GM12878 (cell line): ENCODE results near the gene ZBTB3. TPM values are rescaled to one million over a fixed set of nuclear protein-coding genes. Genes with fewer than 3 reads are reported as not detected.
A peak's percentile ranks its signal among the peaks of the same experiment; 100 is the strongest.

Experiments
- ASH2L ChIP-seq: fragments of 300-600, 200-600 bp; sonication (generic); IDR thresholded peaks from 2 replicates; pipeline ENCODE4 v1.6.1; 2017; ENCODE audit warnings: low read depth, mild to moderate bottlenecking, borderline replicate concordance
- BACH1 ChIP-seq: fragments of 450-650 bp; IDR thresholded peaks from 2 replicates; pipeline ENCODE4 v1.6.1; 2017; ENCODE audit warnings: mild to moderate bottlenecking, borderline replicate concordance
- E2F8 ChIP-seq: fragments of 450-650 bp; IDR thresholded peaks from 2 replicates; pipeline ENCODE4 v1.6.1; 2018; ENCODE audit warnings: mild to moderate bottlenecking, low read depth, moderate library complexity; ENCODE audit not compliant: partially characterized antibody
- HDGF ChIP-seq: fragments of 450-650 bp; IDR thresholded peaks from 2 replicates; pipeline ENCODE4 v1.6.1; 2016; ENCODE audit warnings: antibody characterized with exemption
- HSF1 ChIP-seq: fragments of 150-350 bp; IDR thresholded peaks from 2 replicates; pipeline ENCODE4 v1.6.1; 2014; ENCODE audit warnings: mild to moderate bottlenecking, low read depth, low read length
- SRF ChIP-seq, 2 experiments: IDR thresholded peaks; 2 replicates each; pipeline ENCODE4 v1.6.1; 2011; ENCODE audit warnings: low read depth in 2 of 2, low read length in 2 of 2, mild to moderate bottlenecking in 1 of 2, moderate library complexity in 1 of 2
- YY1 ChIP-seq: IDR thresholded peaks from 2 replicates; pipeline ENCODE4 v1.6.1; 2011; ENCODE audit warnings: low read depth, mild to moderate bottlenecking, low read length
- ZNF24 ChIP-seq: fragments of 450-650 bp; IDR thresholded peaks from 2 replicates; pipeline ENCODE4 v1.6.1; 2017; ENCODE audit warnings: antibody characterized with exemption, mild to moderate bottlenecking
- polyA plus RNA-seq, 11 experiments: library from polyadenylated mRNA; depleted of rRNA in 4 of 11; unstranded in 6 of 11; stranded (reverse) in 5 of 11; fragments of >200 nt; fragmentation: Nextera tagmentation in 4 of 11; fragmentation: Illumina TruSeq in 1 of 11; extraction: Ambion mirVana in 4 of 11; extraction: Trizol in 1 of 11; gene quantifications; 1 replicate in 1 of 11; 2 replicates in 10 of 11; pipeline versions ENCODE4 v1.2.1 to v1.2.3, GENCODE V29; 2011 to 2016; ENCODE audit warnings: inconsistent platforms in 2 of 11, missing spikeins in 2 of 11, low read depth in 1 of 11
- total RNA-seq, 4 experiments: library from RNA; depleted of rRNA in 3 of 4; stranded (reverse); fragments of >200 nt in 3 of 4; fragmentation: Illumina TruSeq in 1 of 4; extraction: Trizol in 1 of 4; gene quantifications; 2 replicates each; pipeline versions ENCODE4 v1.2.1 to v1.2.3, GENCODE V29; 2013 to 2021
- TF ChIP-seq, protein P1 (sequence below): fragments of 450-650 bp; IDR thresholded peaks from 2 replicates; pipeline ENCODE4 v1.6.1; 2017; ENCODE audit warnings: antibody characterized with exemption, mild to moderate bottlenecking, moderate library complexity
- TF ChIP-seq, protein P2 (sequence below): fragments of 450-650 bp; IDR thresholded peaks from 2 replicates; pipeline ENCODE4 v1.6.1; 2016; ENCODE audit warnings: mild to moderate bottlenecking, moderate library complexity, borderline replicate concordance

The ZBTB3 gene
- total and polyA plus RNA-seq, 10 of the 15 experiments (the other 5 are each of a cell fraction or from before 2014, with no cell fraction given) = 1.4 to 7.7 (median 4.8) TPM

DNA sequence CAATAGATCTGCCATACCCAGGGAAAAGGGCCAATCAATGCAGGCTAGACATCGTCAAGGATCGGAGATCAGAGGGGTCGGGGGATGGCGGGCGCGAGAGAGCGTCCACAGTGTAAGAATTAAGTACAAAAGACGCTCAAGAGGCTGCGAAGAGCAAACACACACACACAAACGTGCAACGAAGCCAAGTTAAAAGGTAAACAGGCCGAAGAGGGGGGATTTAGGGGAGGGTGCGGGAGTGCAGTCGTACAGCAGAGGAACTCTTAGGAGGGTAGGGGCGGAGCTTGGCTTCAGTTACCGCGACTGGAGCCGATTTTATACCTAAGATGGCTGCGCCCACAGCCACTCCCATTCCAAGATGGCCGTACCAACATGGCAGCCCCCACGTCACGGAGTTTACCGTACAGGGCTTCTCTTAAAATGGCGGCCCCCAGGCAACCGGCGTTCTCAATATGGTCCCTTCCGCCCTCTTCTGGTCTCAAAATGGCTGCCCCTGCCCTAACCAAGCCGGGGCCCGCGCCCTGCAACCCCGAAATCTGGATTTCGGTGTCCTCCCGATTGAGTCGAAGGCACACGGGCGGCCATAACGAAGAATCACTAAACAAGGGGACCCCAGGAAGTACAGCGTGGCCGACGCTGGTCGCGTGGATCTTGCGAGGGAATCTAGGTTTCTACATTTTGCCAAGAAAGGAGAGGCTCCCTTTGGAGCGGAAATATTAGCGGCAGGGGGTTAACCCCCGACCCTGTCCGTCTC is 44.5 kb downstream of the ZBTB3 start (continued):
- TF ChIP-seq E2F8 (no peak), ZNF24 (no peak), HSF1 (peak; percentile 37; the same call in 1 of the 2 replicates), ASH2L (no peak), HDGF (peak; percentile 88), BACH1 (0 out of 2 replicates have a peak, but pooled peaks have one; percentile 28), YY1 (peak; percentile 100), SRF (IDR thresholded peaks at IDR 0.05; ENCODE audit: low read depth in 2 of 2, low read length in 2 of 2) (peak; percentile 83 to 93)
- TF ChIP-seq, protein P1, sequence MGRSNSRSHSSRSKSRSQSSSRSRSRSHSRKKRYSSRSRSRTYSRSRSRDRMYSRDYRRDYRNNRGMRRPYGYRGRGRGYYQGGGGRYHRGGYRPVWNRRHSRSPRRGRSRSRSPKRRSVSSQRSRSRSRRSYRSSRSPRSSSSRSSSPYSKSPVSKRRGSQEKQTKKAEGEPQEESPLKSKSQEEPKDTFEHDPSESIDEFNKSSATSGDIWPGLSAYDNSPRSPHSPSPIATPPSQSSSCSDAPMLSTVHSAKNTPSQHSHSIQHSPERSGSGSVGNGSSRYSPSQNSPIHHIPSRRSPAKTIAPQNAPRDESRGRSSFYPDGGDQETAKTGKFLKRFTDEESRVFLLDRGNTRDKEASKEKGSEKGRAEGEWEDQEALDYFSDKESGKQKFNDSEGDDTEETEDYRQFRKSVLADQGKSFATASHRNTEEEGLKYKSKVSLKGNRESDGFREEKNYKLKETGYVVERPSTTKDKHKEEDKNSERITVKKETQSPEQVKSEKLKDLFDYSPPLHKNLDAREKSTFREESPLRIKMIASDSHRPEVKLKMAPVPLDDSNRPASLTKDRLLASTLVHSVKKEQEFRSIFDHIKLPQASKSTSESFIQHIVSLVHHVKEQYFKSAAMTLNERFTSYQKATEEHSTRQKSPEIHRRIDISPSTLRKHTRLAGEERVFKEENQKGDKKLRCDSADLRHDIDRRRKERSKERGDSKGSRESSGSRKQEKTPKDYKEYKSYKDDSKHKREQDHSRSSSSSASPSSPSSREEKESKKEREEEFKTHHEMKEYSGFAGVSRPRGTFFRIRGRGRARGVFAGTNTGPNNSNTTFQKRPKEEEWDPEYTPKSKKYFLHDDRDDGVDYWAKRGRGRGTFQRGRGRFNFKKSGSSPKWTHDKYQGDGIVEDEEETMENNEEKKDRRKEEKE = no peak
- TF ChIP-seq, protein P2, sequence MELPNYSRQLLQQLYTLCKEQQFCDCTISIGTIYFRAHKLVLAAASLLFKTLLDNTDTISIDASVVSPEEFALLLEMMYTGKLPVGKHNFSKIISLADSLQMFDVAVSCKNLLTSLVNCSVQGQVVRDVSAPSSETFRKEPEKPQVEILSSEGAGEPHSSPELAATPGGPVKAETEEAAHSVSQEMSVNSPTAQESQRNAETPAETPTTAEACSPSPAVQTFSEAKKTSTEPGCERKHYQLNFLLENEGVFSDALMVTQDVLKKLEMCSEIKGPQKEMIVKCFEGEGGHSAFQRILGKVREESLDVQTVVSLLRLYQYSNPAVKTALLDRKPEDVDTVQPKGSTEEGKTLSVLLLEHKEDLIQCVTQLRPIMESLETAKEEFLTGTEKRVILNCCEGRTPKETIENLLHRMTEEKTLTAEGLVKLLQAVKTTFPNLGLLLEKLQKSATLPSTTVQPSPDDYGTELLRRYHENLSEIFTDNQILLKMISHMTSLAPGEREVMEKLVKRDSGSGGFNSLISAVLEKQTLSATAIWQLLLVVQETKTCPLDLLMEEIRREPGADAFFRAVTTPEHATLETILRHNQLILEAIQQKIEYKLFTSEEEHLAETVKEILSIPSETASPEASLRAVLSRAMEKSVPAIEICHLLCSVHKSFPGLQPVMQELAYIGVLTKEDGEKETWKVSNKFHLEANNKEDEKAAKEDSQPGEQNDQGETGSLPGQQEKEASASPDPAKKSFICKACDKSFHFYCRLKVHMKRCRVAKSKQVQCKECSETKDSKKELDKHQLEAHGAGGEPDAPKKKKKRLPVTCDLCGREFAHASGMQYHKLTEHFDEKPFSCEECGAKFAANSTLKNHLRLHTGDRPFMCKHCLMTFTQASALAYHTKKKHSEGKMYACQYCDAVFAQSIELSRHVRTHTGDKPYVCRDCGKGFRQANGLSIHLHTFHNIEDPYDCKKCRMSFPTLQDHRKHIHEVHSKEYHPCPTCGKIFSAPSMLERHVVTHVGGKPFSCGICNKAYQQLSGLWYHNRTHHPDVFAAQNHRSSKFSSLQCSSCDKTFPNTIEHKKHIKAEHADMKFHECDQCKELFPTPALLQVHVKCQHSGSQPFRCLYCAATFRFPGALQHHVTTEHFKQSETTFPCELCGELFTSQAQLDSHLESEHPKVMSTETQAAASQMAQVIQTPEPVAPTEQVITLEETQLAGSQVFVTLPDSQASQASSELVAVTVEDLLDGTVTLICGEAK = peak; percentile 69; the same call in 1 of the 2 replicates
